Measurements from ENCODE around the gene BPIFA3.

Gene BPIFA3

GRCh38 chr20:33217052-33217451, at the start of gene BPIFA3:
Gene BPIFA3, plus strand, starts transcription at chr20:33217352. Its CDS starts 185 bp downstream, at chr20:33217537.
- Histone ChIP-seq H3K9me3 (ENCODE audit: control insufficient read depth, insufficient read depth, low read length) (no peaks in the 10 kb centered on the region), H3K4me3 (ENCODE audit: low read length) (no peak within 1 kb of the TSS), H3K27ac (ENCODE audit: low read length) (no peak within 1 kb of the TSS), H3K36me3 (ENCODE audit: control insufficient read depth, insufficient read depth, low read length) (no peaks in the 10 kb centered on the region), H3K4me1 (ENCODE audit: control insufficient read depth, insufficient read depth, low read length) (no peaks in the 10 kb centered on the region), H3K27me3 (ENCODE audit: control insufficient read depth, insufficient read depth, low read length) (no peaks in the 10 kb centered on the region; the same call in 1 of the 2 replicates)
- no peak for DNase-seq (ENCODE audit: low read depth, low spot score)
- WGBS (ENCODE audit: insufficient coverage, insufficient read length) = no CpG with 5 or more reads among the region's 2 CpGs

GRCh38 chr20:33167859-33168258, 49.3 kb upstream of the BPIFA3 start, which contains the start of gene BPIFA2:
Gene BPIFA2, plus strand, starts transcription at chr20:33168159. Its CDS starts 987 bp downstream, at chr20:33169146.
- no peak within 1 kb of the TSS for H3K27ac ChIP-seq (ENCODE audit: low read length)
- no peaks in the 10 kb centered on the region for H3K27me3 ChIP-seq (ENCODE audit: control insufficient read depth, insufficient read depth, low read length)
- DNase-seq (ENCODE audit: low read depth, low spot score) = no peak
- no peaks in the 10 kb centered on the region for H3K9me3 ChIP-seq (ENCODE audit: control insufficient read depth, insufficient read depth, low read length)
- H3K4me3 ChIP-seq (ENCODE audit: low read length) = no peak within 1 kb of the TSS
- no peaks in the 10 kb centered on the region for H3K36me3 ChIP-seq (ENCODE audit: control insufficient read depth, insufficient read depth, low read length)
- no peaks in the 10 kb centered on the region for H3K4me1 ChIP-seq (ENCODE audit: control insufficient read depth, insufficient read depth, low read length)
- whole genome bisulfite sequencing (ENCODE audit: insufficient coverage, insufficient read length) = no CpG with 5 or more reads among the region's 8 CpGs

- H3K4me3 ChIP-seq (ENCODE audit: low read length) = no peak overlapping the region
- no CpG with 5 or more reads among the region's 8 CpGs for WGBS (ENCODE audit: insufficient coverage, insufficient read length)
- H3K9me3 ChIP-seq (ENCODE audit: control insufficient read depth, insufficient read depth, low read length) = no peaks in the 10 kb centered on the region
- DNase-seq (ENCODE audit: low read depth, low spot score) = no peak
- no peak overlapping the region for H3K27ac ChIP-seq (ENCODE audit: low read length)
- no peaks in the 10 kb centered on the region for H3K27me3 ChIP-seq (ENCODE audit: control insufficient read depth, insufficient read depth, low read length)
- no peaks in the 10 kb centered on the region for H3K36me3 ChIP-seq (ENCODE audit: control insufficient read depth, insufficient read depth, low read length)
- no peaks in the 10 kb centered on the region for H3K4me1 ChIP-seq (ENCODE audit: control insufficient read depth, insufficient read depth, low read length)
These were observed 47.9 kb upstream of the BPIFA3 start for GRCh38 chr20:33169176-33169794.

GRCh38 chr20:33172781-33173180, 44.4 kb upstream of the BPIFA3 start:
- WGBS (ENCODE audit: insufficient coverage, insufficient read length) = no CpG with 5 or more reads among the region's 7 CpGs
- Histone ChIP-seq H3K27ac (ENCODE audit: low read length) (no peak overlapping the region), H3K4me1 (ENCODE audit: control insufficient read depth, insufficient read depth, low read length) (no peaks in the 10 kb centered on the region), H3K36me3 (ENCODE audit: control insufficient read depth, insufficient read depth, low read length) (no peaks in the 10 kb centered on the region), H3K27me3 (ENCODE audit: control insufficient read depth, insufficient read depth, low read length) (no peaks in the 10 kb centered on the region), H3K4me3 (ENCODE audit: low read length) (no peak overlapping the region), H3K9me3 (ENCODE audit: control insufficient read depth, insufficient read depth, low read length) (no peaks in the 10 kb centered on the region)
- no peak for DNase-seq (ENCODE audit: low read depth, low spot score)

- H3K36me3 ChIP-seq (ENCODE audit: control insufficient read depth, insufficient read depth, low read length) = no peaks in the 10 kb centered on the region
- DNase-seq (ENCODE audit: low read depth, low spot score) = no peak
- H3K27ac ChIP-seq (ENCODE audit: low read length) = no peak overlapping the region
- no peaks in the 10 kb centered on the region for H3K9me3 ChIP-seq (ENCODE audit: control insufficient read depth, insufficient read depth, low read length)
- no CpG with 5 or more reads among the region's 3 CpGs for WGBS (ENCODE audit: insufficient coverage, insufficient read length)
- no peaks in the 10 kb centered on the region for H3K27me3 ChIP-seq (ENCODE audit: control insufficient read depth, insufficient read depth, low read length)
- H3K4me1 ChIP-seq (ENCODE audit: control insufficient read depth, insufficient read depth, low read length) = peaks cover 2% of the 10 kb centered on the region; the same call in 1 of the 2 replicates
- H3K4me3 ChIP-seq (ENCODE audit: low read length) = no peak overlapping the region
These were observed 42.0 kb upstream of the BPIFA3 start for GRCh38 chr20:33175123-33175522.

GRCh38 chr20:33176101-33176500, 41.1 kb upstream of the BPIFA3 start:
- WGBS (ENCODE audit: insufficient coverage, insufficient read length) = no CpG with 5 or more reads among the region's 3 CpGs
- Histone ChIP-seq H3K36me3 (ENCODE audit: control insufficient read depth, insufficient read depth, low read length) (no peaks in the 10 kb centered on the region), H3K9me3 (ENCODE audit: control insufficient read depth, insufficient read depth, low read length) (no peaks in the 10 kb centered on the region), H3K4me1 (ENCODE audit: control insufficient read depth, insufficient read depth, low read length) (peaks cover 2% of the 10 kb centered on the region; the same call in 1 of the 2 replicates), H3K27ac (ENCODE audit: low read length) (no peak overlapping the region), H3K4me3 (ENCODE audit: low read length) (no peak overlapping the region), H3K27me3 (ENCODE audit: control insufficient read depth, insufficient read depth, low read length) (no peaks in the 10 kb centered on the region)
- no peak for DNase-seq (ENCODE audit: low read depth, low spot score)

GRCh38 chr20:33177866-33178265, 39.3 kb upstream of the BPIFA3 start:
- no peaks in the 10 kb centered on the region for H3K9me3 ChIP-seq (ENCODE audit: control insufficient read depth, insufficient read depth, low read length)
- H3K27me3 ChIP-seq (ENCODE audit: control insufficient read depth, insufficient read depth, low read length) = no peaks in the 10 kb centered on the region
- no CpG with 5 or more reads among the region's 9 CpGs for WGBS (ENCODE audit: insufficient coverage, insufficient read length)
- DNase-seq (ENCODE audit: low read depth, low spot score) = no peak
- H3K27ac ChIP-seq (ENCODE audit: low read length) = no peak overlapping the region
- no peak overlapping the region for H3K4me3 ChIP-seq (ENCODE audit: low read length)
- H3K36me3 ChIP-seq (ENCODE audit: control insufficient read depth, insufficient read depth, low read length) = no peaks in the 10 kb centered on the region
- H3K4me1 ChIP-seq (ENCODE audit: control insufficient read depth, insufficient read depth, low read length) = peaks cover 2% of the 10 kb centered on the region; the same call in 1 of the 2 replicates

GRCh38 chr20:33178726-33179125, 38.4 kb upstream of the BPIFA3 start:
- Histone ChIP-seq H3K36me3 (ENCODE audit: control insufficient read depth, insufficient read depth, low read length) (no peaks in the 10 kb centered on the region), H3K27me3 (ENCODE audit: control insufficient read depth, insufficient read depth, low read length) (no peaks in the 10 kb centered on the region), H3K4me1 (ENCODE audit: control insufficient read depth, insufficient read depth, low read length) (peaks cover 2% of the 10 kb centered on the region; the same call in 1 of the 2 replicates), H3K27ac (ENCODE audit: low read length) (no peak overlapping the region), H3K9me3 (ENCODE audit: control insufficient read depth, insufficient read depth, low read length) (no peaks in the 10 kb centered on the region), H3K4me3 (ENCODE audit: low read length) (no peak overlapping the region)
- no peak for DNase-seq (ENCODE audit: low read depth, low spot score)
- WGBS (ENCODE audit: insufficient coverage, insufficient read length) = no CpG with 5 or more reads among the region's 6 CpGs

GRCh38 chr20:33180169-33180568, 37.0 kb upstream of the BPIFA3 start:
- Histone ChIP-seq H3K4me3 (ENCODE audit: low read length) (no peak overlapping the region), H3K27me3 (ENCODE audit: control insufficient read depth, insufficient read depth, low read length) (no peaks in the 10 kb centered on the region), H3K9me3 (ENCODE audit: control insufficient read depth, insufficient read depth, low read length) (no peaks in the 10 kb centered on the region), H3K4me1 (ENCODE audit: control insufficient read depth, insufficient read depth, low read length) (peaks cover 2% of the 10 kb centered on the region; the same call in 1 of the 2 replicates), H3K27ac (ENCODE audit: low read length) (no peak overlapping the region), H3K36me3 (ENCODE audit: control insufficient read depth, insufficient read depth, low read length) (no peaks in the 10 kb centered on the region)
- no CpG with 5 or more reads among the region's 5 CpGs for WGBS (ENCODE audit: insufficient coverage, insufficient read length)
- DNase-seq (ENCODE audit: low read depth, low spot score) = no peak

GRCh38 chr20:33181482-33182093, 35.6 kb upstream of the BPIFA3 start:
- no peaks in the 10 kb centered on the region for H3K9me3 ChIP-seq (ENCODE audit: control insufficient read depth, insufficient read depth, low read length)
- no peaks in the 10 kb centered on the region for H3K27me3 ChIP-seq (ENCODE audit: control insufficient read depth, insufficient read depth, low read length)
- H3K4me1 ChIP-seq (ENCODE audit: control insufficient read depth, insufficient read depth, low read length) = peaks cover 2% of the 10 kb centered on the region; the same call in 1 of the 2 replicates
- WGBS (ENCODE audit: insufficient coverage, insufficient read length) = no CpG with 5 or more reads among the region's 1 CpG
- H3K4me3 ChIP-seq (ENCODE audit: low read length) = no peak overlapping the region
- no peak for DNase-seq (ENCODE audit: low read depth, low spot score)
- H3K36me3 ChIP-seq (ENCODE audit: control insufficient read depth, insufficient read depth, low read length) = no peaks in the 10 kb centered on the region
- H3K27ac ChIP-seq (ENCODE audit: low read length) = no peak overlapping the region
